Endodermal cell (in vitro differentiated cells): ENCODE measurements around the gene MORC4. TPM values are rescaled to one million over a fixed set of nuclear protein-coding genes. Genes with fewer than 3 reads are reported as not detected.

ENCODE experiments used
- DNase-seq: peaks from one replicate; pipeline ENCODE4 v3.0.0-alpha.2; 2017
- H3K27ac ChIP-seq: 2 replicates; pipeline ENCODE4 v1.5.1; 2013; ENCODE audit warnings: mild to moderate bottlenecking, low read depth, low read length, moderate library complexity
- H3K27me3 ChIP-seq: 2 replicates; pipeline ENCODE4 v1.6.1; 2013; ENCODE audit warnings: mild to moderate bottlenecking, low read length, moderate library complexity; ENCODE audit not compliant: insufficient read depth, control insufficient read depth, poor library complexity, severe bottlenecking
- H3K36me3 ChIP-seq: 2 replicates; pipeline ENCODE4 v1.7.0; 2013; ENCODE audit warnings: mild to moderate bottlenecking, low read length, moderate library complexity; ENCODE audit not compliant: control insufficient read depth, insufficient read depth
- H3K4me1 ChIP-seq: one replicate; pipeline ENCODE4 v1.7.0; 2013; ENCODE audit warnings: low read length; ENCODE audit not compliant: control insufficient read depth, insufficient read depth
- H3K4me3 ChIP-seq: 2 replicates; pipeline ENCODE4 v1.5.1; 2013; ENCODE audit warnings: mild to moderate bottlenecking, low read length, moderate library complexity
- H3K9ac ChIP-seq: 2 replicates; pipeline ENCODE4 v1.6.1; 2013; ENCODE audit warnings: mild to moderate bottlenecking, low read length, moderate library complexity; ENCODE audit not compliant: poor library complexity, severe bottlenecking; ENCODE audit errors: extremely low read depth
- H3K9me3 ChIP-seq: 2 replicates; pipeline ENCODE4 v1.6.1; 2013; ENCODE audit warnings: mild to moderate bottlenecking, low read length, moderate library complexity; ENCODE audit not compliant: control insufficient read depth
- H3K27ac Mint-ChIP-seq: 2 replicates; pipeline ENCODE4 v1.8.0; 2020; ENCODE audit warnings: mixed read lengths
- H3K27me3 Mint-ChIP-seq: 2 replicates; pipeline ENCODE4 v1.8.0; 2021; ENCODE audit warnings: mild to moderate bottlenecking, mixed read lengths; ENCODE audit not compliant: insufficient read depth
- H3K36me3 Mint-ChIP-seq: 2 replicates; pipeline ENCODE4 v1.8.0; 2020; ENCODE audit warnings: low read depth, mixed read lengths
- H3K4me1 Mint-ChIP-seq: 2 replicates; pipeline ENCODE4 v1.8.0; 2020; ENCODE audit warnings: mixed read lengths
- H3K4me3 Mint-ChIP-seq: 2 replicates; pipeline ENCODE4 v1.8.0; 2020; ENCODE audit warnings: mild to moderate bottlenecking, moderate library complexity, mixed read lengths
- H3K9me3 Mint-ChIP-seq: 2 replicates; pipeline ENCODE4 v1.8.0; 2020; ENCODE audit warnings: mild to moderate bottlenecking, mixed read lengths
- CTCF ChIP-seq: fragments of 200-600 bp; sonication (generic); conservative IDR thresholded peaks from 2 replicates; pipeline ENCODE4 v1.5.0; 2021; ENCODE audit warnings: antibody characterized with exemption, mild to moderate bottlenecking
- WGBS, 2 experiments: methylation state at CpG; one replicate each; pipeline versions ENCODE4 v1.1.5 to v1.1.7; 2013; ENCODE audit warnings: missing lambda C conversion rate in 2 of 2, mixed read lengths in 1 of 2; ENCODE audit not compliant: insufficient coverage in 1 of 2, insufficient read length in 1 of 2; 5-methylcytosine and 5-hydroxymethylcytosine counted together
- total RNA-seq, 2 donors: library from RNA; stranded (reverse); fragmentation: NEBNext Ultra II Directional in 1 of 2; extraction: Animal tissue kit (Norgen Biotek cat#: 25700) in 1 of 2; gene quantifications; 2 replicates in 1 of 2; 3 replicates in 1 of 2; pipeline ENCODE4 v1.2.1, GENCODE V29; 2021

Gene MORC4
- total RNA-seq, 2 donors from 2014 or later = 3.4 TPM

DNA sequence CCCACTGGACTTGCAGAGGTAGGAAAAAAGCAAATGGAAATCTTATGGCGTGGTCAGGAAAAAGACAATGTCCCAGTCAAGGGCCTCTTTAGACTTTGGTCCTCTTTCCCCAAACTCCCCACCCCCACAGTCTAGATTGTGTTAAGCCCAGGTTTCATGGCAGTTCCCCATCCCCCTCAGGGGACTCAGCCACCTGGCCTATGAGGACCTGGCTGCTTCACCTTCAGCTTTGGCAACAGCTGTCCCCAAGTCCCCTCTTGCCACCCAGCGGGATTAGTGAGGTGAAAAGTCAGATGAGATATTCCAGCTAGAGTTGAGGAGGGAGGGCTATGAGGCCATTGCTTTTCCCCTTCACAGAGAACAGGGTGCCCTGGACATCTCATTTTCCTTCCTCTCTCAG lies 97.3 kb downstream of the MORC4 start:
- Histone ChIP-seq H3K27me3 (peaks cover 7% of the 10 kb centered on the region), H3K27ac (no peak overlapping the region), H3K9ac (no peak overlapping the region), H3K4me1 (peaks cover 5% of the 10 kb centered on the region), H3K9me3 (no peaks in the 10 kb centered on the region), H3K4me3 (no peak overlapping the region), H3K36me3 (no peaks in the 10 kb centered on the region)
- TF ChIP-seq CTCF = no peak
- peaks cover 65% of the 10 kb centered on the region for H3K9me3 Mint-ChIP-seq
- H3K27ac Mint-ChIP-seq = no peak overlapping the region
- DNase-seq = no peak
- WGBS, 2 experiments = 71% methylated on average over 1 of the region's 2 CpGs; no CpG with 5 or more reads in 1 of the 2 experiments
- H3K27me3 Mint-ChIP-seq = peaks cover 45% of the 10 kb centered on the region
- no peak overlapping the region for H3K4me3 Mint-ChIP-seq
- peaks cover 15% of the 10 kb centered on the region for H3K4me1 Mint-ChIP-seq
- no peaks in the 10 kb centered on the region for H3K36me3 Mint-ChIP-seq

DNA sequence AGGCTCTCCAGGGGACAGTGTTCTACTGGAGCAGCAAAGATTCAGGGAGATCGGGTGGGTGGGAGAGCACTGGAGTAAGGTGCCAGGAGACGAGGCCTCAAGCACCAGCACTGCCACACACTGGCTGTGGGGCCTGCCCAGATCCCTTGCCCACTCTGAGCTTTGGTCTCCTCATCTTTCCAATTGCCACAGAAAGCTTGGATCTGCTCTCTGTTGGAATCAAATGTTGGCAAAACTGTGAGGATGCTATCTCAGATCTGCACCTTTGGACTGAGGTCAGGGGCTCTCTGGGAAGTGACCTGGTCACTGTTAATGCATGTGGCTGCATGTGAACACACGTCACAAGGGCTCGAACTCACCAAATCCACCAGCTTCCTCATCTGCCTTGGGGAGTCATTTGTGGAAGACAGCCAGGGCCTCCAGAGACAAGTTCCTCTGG lies 98.2 kb downstream of the MORC4 start:
- WGBS, 2 experiments = 96% methylated on average over 4 of the region's 4 CpGs; no CpG with 5 or more reads in 1 of the 2 experiments
- Mint-ChIP-seq H3K4me1 (peaks cover 15% of the 10 kb centered on the region), H3K4me3 (no peak overlapping the region)

DNA sequence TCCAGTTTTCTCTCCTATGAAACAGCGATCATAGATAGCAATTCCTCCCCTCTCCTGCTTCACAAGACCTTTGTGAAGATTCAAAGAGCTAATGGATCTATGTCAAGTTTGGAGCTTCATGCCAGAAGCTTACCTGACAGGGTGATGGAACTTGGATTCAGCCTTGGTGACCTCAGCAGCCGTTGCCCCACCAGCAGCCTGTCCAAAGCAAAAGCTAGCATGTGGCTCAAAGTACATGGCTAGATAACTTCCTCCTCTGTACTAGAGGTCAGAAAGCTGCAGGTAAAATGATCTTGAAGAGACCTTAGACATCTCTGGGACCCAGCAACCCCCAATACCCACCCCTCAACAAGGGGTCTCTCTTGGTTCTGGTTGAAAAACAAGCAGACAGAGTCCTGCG lies 98.7 kb downstream of the MORC4 start:
- Mint-ChIP-seq H3K36me3 (no peaks in the 10 kb centered on the region), H3K27me3 (peaks cover 44% of the 10 kb centered on the region), H3K27ac (no peak overlapping the region), H3K4me3 (no peak overlapping the region), H3K4me1 (peaks cover 15% of the 10 kb centered on the region), H3K9me3 (peaks cover 62% of the 10 kb centered on the region)
- Histone ChIP-seq H3K9me3 (no peaks in the 10 kb centered on the region), H3K36me3 (no peaks in the 10 kb centered on the region), H3K4me3 (no peak overlapping the region), H3K4me1 (peaks cover 5% of the 10 kb centered on the region), H3K27me3 (peaks cover 7% of the 10 kb centered on the region), H3K27ac (no peak overlapping the region), H3K9ac (no peak overlapping the region)
- WGBS, 2 experiments = 82% methylated on average over 3 of the region's 3 CpGs; no CpG with 5 or more reads in 1 of the 2 experiments
- TF ChIP-seq CTCF = no peak
- no peak for DNase-seq

More for the DNA sequence above, 98.2 kb downstream of the MORC4 start:
- Histone ChIP-seq H3K4me3 (no peak overlapping the region), H3K4me1 (peaks cover 5% of the 10 kb centered on the region), H3K9me3 (no peaks in the 10 kb centered on the region), H3K9ac (no peak overlapping the region), H3K36me3 (no peaks in the 10 kb centered on the region), H3K27ac (no peak overlapping the region), H3K27me3 (peaks cover 7% of the 10 kb centered on the region)
- H3K9me3 Mint-ChIP-seq = peaks cover 62% of the 10 kb centered on the region
- no peak for DNase-seq
- H3K36me3 Mint-ChIP-seq = no peaks in the 10 kb centered on the region
- no peak for TF ChIP-seq CTCF
- peaks cover 45% of the 10 kb centered on the region for H3K27me3 Mint-ChIP-seq
- no peak overlapping the region for H3K27ac Mint-ChIP-seq
